LNCaP clone FGC (cell line): ENCODE measurements around the gene MPIG6B.

Experiments
- DNase-seq: peaks from one replicate; pipeline ENCODE4 v3.0.0-alpha.2; 2011; ENCODE audit warnings: low read depth
- H3K4me3 ChIP-seq: 2 replicates; pipeline ENCODE4 v1.5.1; 2011; ENCODE audit warnings: mild to moderate bottlenecking, low read depth, low read length, control low read depth
- TF ChIP-seq, protein P1 (sequence below): IDR thresholded peaks from 2 replicates; pipeline ENCODE4 v1.5.1; 2012; ENCODE audit warnings: mild to moderate bottlenecking; ENCODE audit not compliant: control insufficient read depth, insufficient read depth; ENCODE audit errors: extremely low read depth

The MPIG6B gene

DNA sequence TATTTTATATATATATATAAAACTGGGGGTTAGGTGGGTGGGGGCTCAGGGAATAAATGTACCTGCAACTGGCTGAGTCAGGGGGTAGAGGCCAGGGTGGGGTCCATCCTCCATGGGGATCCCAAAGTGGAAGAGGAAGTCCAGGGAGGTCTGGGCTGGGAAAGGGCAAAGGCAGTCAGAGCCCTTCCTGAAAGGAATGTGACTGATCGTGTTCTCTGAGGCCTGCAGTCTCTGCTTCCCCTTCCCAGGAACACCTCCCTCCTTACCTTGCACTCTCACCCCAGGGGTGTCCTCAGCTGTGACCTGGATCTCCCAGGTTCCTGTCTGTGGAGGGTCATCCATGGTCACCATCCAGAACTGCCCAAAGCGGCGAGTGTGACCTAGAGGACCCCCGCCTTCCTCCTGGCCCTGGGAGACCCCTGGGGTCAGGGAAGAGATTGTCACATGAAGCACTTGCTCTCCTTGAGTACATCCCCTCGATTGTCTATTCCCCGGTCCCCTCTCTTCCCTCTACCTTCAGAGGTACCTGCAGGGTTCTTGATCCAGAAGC is 44.0 kb downstream of the MPIG6B start:
- TF ChIP-seq, protein P1, sequence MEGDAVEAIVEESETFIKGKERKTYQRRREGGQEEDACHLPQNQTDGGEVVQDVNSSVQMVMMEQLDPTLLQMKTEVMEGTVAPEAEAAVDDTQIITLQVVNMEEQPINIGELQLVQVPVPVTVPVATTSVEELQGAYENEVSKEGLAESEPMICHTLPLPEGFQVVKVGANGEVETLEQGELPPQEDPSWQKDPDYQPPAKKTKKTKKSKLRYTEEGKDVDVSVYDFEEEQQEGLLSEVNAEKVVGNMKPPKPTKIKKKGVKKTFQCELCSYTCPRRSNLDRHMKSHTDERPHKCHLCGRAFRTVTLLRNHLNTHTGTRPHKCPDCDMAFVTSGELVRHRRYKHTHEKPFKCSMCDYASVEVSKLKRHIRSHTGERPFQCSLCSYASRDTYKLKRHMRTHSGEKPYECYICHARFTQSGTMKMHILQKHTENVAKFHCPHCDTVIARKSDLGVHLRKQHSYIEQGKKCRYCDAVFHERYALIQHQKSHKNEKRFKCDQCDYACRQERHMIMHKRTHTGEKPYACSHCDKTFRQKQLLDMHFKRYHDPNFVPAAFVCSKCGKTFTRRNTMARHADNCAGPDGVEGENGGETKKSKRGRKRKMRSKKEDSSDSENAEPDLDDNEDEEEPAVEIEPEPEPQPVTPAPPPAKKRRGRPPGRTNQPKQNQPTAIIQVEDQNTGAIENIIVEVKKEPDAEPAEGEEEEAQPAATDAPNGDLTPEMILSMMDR = no peak
- no peak overlapping the region for H3K4me3 ChIP-seq
- DNase-seq = no peak

DNA sequence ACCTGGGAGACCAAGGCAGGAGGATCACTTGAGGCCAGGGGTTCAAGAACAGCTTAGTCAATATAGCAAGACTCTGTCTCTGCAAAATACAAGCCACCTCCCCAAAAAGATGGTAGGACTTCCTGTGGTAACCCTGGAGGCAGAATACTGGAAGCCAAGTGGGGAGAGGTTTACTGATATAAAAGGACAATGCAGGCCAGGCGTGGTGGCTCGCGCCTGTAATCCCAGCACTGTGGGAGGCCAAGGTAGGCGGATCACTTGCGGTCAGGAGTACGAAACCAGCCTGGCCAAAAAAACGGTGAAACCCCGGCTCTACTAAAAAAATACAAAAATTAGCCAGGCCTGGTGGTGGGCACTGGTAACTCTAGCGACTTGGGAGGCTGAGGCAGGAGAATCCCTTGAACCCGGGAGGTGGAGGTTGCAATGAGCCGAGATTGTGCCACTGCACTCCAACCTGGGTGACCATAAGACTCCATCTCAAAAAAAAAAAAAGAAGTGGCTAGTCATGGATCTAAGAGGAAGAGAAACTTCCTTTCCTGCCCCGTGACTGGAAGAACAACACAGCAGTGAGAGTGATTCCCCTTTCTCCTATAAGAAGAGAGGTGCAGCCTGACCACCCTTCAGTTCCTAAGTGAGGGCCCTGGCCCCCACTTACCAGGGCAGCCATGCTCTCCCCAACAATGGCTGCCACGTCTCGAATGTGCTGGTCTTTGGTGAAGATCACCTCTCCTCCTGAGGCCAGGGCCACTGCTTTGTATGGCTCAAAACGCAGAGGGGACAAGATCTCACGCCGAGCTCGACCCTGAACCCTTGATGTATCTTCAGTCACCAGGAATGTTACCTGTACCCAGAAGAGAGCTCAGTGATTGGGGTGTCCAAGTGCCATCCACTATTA is 45.4 kb downstream of the MPIG6B start:
- H3K4me3 ChIP-seq = no peak overlapping the region
- no peak for DNase-seq
- TF ChIP-seq, protein P1 = no peak

- TF ChIP-seq, protein P1 = peak; percentile 78
- no peak overlapping the region for H3K4me3 ChIP-seq
- DNase-seq = no peak
Observed at GRCh38 chr6:31769684-31770371, 46.7 kb downstream of the MPIG6B start.

DNA sequence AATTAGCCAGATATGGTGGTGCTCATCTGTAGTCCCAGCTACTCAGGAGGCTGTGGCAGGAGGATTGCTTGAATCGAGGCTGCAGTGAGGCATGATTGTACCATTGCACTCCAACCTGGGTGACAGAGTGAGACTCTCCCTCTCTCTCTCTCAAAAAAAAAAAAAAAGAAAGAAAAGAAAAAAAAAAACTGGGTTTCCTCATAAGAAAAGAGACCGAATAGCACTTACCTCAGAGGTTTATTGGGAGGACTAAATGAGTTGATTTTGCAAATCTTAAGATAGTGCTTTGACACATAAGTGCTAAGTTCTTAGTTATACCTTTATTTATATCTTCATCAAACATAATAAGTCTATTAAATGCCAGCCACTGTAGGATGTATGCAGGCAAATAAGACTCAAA is 47.7 kb downstream of the MPIG6B start:
- TF ChIP-seq, protein P1 = no peak
- H3K4me3 ChIP-seq = no peak overlapping the region
- no peak for DNase-seq

- TF ChIP-seq, protein P1 = no peak
- DNase-seq = no peak
- no peak overlapping the region for H3K4me3 ChIP-seq
Observed at GRCh38 chr6:31771992-31772358, 48.8 kb downstream of the MPIG6B start.

DNA sequence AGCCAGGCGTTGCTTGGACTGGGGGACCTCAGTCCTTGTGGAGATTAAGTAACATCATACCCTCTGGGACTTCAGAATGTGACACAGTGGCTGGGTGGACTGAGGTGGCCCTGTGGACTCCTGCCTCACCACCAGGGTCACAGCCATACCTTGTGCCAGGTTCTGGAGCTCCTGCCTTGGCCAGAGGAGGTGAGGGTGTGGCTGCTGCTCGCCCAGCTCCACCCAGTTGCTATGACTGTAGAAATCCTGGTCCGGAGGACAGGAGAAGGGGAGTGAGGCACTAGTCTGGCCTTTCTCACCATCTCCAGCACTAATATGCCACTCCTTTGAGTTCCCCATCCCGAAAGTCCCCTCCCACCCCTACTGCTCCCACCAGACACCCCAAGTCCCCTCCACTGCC is 52.0 kb downstream of the MPIG6B start:
- H3K4me3 ChIP-seq = no peak overlapping the region
- no peak for DNase-seq
- TF ChIP-seq, protein P1 = no peak
